Ovary (tissue), 3 donors: ENCODE measurements around the gene PHF21B.

Source experiments
- CTCF ChIP-seq, 3 donors: fragments of 450-650 bp in 2 of 3; fragments of 200-600 bp in 1 of 3; IDR thresholded peaks; one replicate each; pipeline versions ENCODE4 v1.5.1 to v1.8.0; 2016 to 2022; ENCODE audit warnings: antibody characterized with exemption in 3 of 3, mild to moderate bottlenecking in 1 of 3
- EP300 ChIP-seq: sonication (generic); formaldehyde crosslinking; IDR thresholded peaks from one replicate; pipeline ENCODE4 v1.6.1; 2017; ENCODE audit warnings: antibody characterized with exemption
- POLR2A ChIP-seq: fragments of 450-650 bp; IDR thresholded peaks from one replicate; pipeline ENCODE4 v1.6.1; 2017; ENCODE audit warnings: antibody characterized with exemption, mild to moderate bottlenecking, moderate library complexity
- donor health status: DM: no; HTN: no; CAD: no.

- TF ChIP-seq POLR2A (no peak), CTCF (IDR thresholded peaks at IDR 0.05) (no peak), EP300 (no peak)
These were observed 14.1 kb downstream of the PHF21B start for GRCh38 chr22:44995715-44996114.
